Body of pancreas (tissue), 4 donors: ENCODE results near the gene PRKCSH. TPM values are rescaled to one million over a fixed set of nuclear protein-coding genes. Genes with fewer than 3 reads are reported as not detected.

Experiments used
- ATAC-seq: fragments of 150-250 bp; one replicate; pipeline ENCODE4 v1.9.1; 2016
- DNase-seq, 4 donors: peaks; one replicate each; pipeline ENCODE4 v3.0.0-alpha.2; 2019
- H3K27ac ChIP-seq, 4 donors: fragments of 200-600 bp; sonication (generic); 1 replicate in 3 of 4; 2 replicates in 1 of 4; pipeline versions ENCODE4 v1.5.1 to v1.6.1; 2016 to 2019; ENCODE audit warnings: mild to moderate bottlenecking in 1 of 4, mixed read lengths in 1 of 4, moderate library complexity in 1 of 4
- H3K27me3 ChIP-seq, 2 donors: fragments of 200-600 bp; sonication (generic); one replicate each; pipeline ENCODE4 v1.6.0; 2016; ENCODE audit warnings: mild to moderate bottlenecking in 1 of 2
- H3K36me3 ChIP-seq, 2 donors: fragments of 200-600 bp; sonication (generic); replicated peaks in 1 of 2; 2 replicates each; pipeline ENCODE4 v1.5.1; 2016; ENCODE audit warnings: low read depth in 2 of 2; ENCODE audit not compliant: insufficient read depth in 1 of 2
- H3K4me1 ChIP-seq: fragments of 200-600 bp; sonication (generic); one replicate; pipeline ENCODE4 v1.6.0; 2016
- H3K4me3 ChIP-seq, 2 donors: fragments of 200-600 bp; sonication (generic); 1 replicate in 1 of 2; 2 replicates in 1 of 2; pipeline ENCODE4 v1.5.1; 2016 to 2019
- H3K9me3 ChIP-seq, 3 donors: fragments of 200-600 bp; sonication (generic); 1 replicate in 2 of 3; 2 replicates in 1 of 3; pipeline ENCODE4 v1.5.1; 2016
- POLR2A ChIP-seq, 3 donors: fragments of 450-650 bp; IDR thresholded peaks; one replicate each; pipeline ENCODE4 v1.6.1; 2016; ENCODE audit warnings: antibody characterized with exemption in 3 of 3, mild to moderate bottlenecking in 2 of 3
- WGBS, 2 donors: methylation state at CpG; one replicate each; pipeline ENCODE4 v1.1.5; 2017; 5-methylcytosine and 5-hydroxymethylcytosine counted together
- intact Hi-C: fragments of 100-400 bp; cut with DNase I; formaldehyde crosslinking; loops from one replicate; pipeline ENCODE4 v1.15.1; 2023
- total RNA-seq, 2 donors: library from RNA; depleted of rRNA; stranded (reverse); fragments of >200 nt; gene quantifications; one replicate each; pipeline ENCODE4 v1.1.0, GENCODE V29; 2016
- TF ChIP-seq, protein P1 (sequence below), 7 experiments: fragments of 450-650 bp in 4 of 7; fragments of 200-600 bp in 3 of 7; sonication (generic) in 3 of 7; IDR thresholded peaks; one replicate each; pipeline ENCODE4 v1.5.1; 2016 to 2019; ENCODE audit warnings: antibody characterized with exemption in 7 of 7

The PRKCSH gene
- total RNA-seq, 2 donors from 2014 or later = 134 to 194 TPM

DNA sequence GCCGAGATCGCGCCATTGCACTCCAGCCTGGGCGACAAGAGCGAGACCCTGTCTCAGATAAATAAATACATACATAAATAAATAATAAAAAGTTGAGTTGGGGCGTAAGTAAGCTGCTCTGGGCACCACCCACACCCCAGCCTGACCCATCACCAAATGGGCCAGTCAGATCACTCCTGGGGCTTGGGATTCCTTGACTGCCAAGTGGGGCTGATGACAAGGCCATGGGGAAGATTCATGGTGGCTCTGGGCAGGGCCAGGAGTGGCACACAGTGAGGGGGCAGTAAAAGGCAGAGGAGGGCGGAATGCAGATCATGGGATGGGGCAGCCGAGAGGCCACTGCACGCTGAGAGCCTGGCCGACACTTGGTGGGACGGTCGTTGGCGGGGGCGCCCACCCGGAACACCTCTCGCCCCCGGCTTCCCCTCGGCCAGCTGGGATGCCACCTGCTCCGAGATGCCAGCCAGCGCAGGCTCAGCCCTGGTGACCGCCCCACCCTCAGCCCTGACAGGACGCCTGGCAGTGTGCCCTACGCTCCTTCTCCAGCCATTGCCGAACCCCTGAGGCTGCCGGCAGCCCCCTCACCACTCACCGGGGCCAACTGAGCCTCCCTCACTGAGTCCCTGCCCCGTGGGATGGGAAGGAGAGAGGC lies 59.3 kb downstream of the PRKCSH start:
- no peaks in the 10 kb centered on the region for H3K27me3 ChIP-seq
- peaks cover 0 to 6% of the 10 kb centered on the region in 2 donors for H3K36me3 ChIP-seq
- H3K9me3 ChIP-seq = no peaks in the 10 kb centered on the region
- ATAC-seq (no peak), DNase-seq (no peak)
- TF ChIP-seq, protein P1, sequence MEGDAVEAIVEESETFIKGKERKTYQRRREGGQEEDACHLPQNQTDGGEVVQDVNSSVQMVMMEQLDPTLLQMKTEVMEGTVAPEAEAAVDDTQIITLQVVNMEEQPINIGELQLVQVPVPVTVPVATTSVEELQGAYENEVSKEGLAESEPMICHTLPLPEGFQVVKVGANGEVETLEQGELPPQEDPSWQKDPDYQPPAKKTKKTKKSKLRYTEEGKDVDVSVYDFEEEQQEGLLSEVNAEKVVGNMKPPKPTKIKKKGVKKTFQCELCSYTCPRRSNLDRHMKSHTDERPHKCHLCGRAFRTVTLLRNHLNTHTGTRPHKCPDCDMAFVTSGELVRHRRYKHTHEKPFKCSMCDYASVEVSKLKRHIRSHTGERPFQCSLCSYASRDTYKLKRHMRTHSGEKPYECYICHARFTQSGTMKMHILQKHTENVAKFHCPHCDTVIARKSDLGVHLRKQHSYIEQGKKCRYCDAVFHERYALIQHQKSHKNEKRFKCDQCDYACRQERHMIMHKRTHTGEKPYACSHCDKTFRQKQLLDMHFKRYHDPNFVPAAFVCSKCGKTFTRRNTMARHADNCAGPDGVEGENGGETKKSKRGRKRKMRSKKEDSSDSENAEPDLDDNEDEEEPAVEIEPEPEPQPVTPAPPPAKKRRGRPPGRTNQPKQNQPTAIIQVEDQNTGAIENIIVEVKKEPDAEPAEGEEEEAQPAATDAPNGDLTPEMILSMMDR (IDR thresholded peaks at IDR 0.05) = no peak
- no peak for TF ChIP-seq POLR2A (IDR thresholded peaks at IDR 0.05)
- no peak overlapping the region for H3K4me3 ChIP-seq
- H3K4me1 ChIP-seq = peaks cover 8% of the 10 kb centered on the region
- intact Hi-C loops = no loop called here
- no peak overlapping the region for H3K27ac ChIP-seq
- 92 to 96% methylated on average over 21 to 25 of the region's 27 CpGs for WGBS, 2 donors

DNA sequence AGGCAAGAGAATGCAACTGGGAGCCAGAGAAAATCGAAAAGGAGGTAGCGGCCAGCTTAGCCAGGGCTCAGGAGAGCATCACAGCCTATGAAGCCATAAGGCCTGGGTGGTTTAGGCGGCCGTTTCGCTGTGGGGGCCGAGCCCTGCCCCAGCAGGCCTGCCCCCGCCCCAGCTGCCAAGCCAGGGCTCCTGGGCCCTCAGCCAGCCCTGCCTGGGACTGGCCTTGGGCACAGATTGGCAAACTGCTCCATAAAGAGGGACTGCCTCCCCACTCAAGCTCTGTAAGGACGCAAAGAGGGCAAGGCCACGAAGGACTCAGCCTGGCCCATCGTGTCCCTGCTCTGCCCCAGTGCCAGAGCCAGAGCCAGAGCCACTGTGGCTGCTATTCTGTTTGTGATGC lies 60.0 kb downstream of the PRKCSH start:
- 55 to 65% methylated on average over 8 to 10 of the region's 10 CpGs for WGBS, 2 donors
- DNase-seq (peak in 1 of 4 donors; percentile 39), ATAC-seq (no peak)
- Histone ChIP-seq H3K9me3 (no peaks in the 10 kb centered on the region), H3K27ac (no peak overlapping the region), H3K4me3 (no peak overlapping the region), H3K27me3 (no peaks in the 10 kb centered on the region), H3K4me1 (peaks cover 8% of the 10 kb centered on the region), H3K36me3 (peaks cover 0 to 6% of the 10 kb centered on the region in 2 donors)
- no peak for TF ChIP-seq POLR2A (IDR thresholded peaks at IDR 0.05)
- TF ChIP-seq, protein P1 (IDR thresholded peaks at IDR 0.05) = no peak
- intact Hi-C loops = no loop called here

DNA sequence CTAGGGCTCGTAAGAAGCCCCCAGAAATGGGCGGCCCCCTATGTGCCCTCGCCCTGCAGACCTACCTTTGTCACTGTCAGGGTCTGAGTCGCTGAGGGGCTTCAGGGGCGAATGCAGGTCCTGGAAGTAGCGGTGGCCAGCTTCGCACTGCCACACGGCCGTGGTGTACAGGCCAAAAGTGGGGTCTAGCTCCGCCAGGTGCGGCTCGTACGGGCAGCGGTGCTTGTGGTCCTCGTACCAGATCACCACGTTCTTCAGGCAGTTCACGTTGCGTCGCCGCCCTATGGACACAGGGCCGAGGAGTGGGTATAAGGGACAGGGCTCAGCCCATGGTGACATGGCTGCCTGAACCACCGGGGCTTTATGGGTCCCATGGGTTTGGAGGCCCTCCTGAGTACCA lies 60.5 kb downstream of the PRKCSH start:
- Histone ChIP-seq H3K27ac (no peak overlapping the region), H3K36me3 (peaks cover 0 to 6% of the 10 kb centered on the region in 2 donors), H3K9me3 (no peaks in the 10 kb centered on the region), H3K4me3 (no peak overlapping the region), H3K27me3 (no peaks in the 10 kb centered on the region), H3K4me1 (peaks cover 8% of the 10 kb centered on the region)
- ATAC-seq = no peak
- intact Hi-C loops = no loop called here
- TF ChIP-seq, protein P1 (IDR thresholded peaks at IDR 0.05) = no peak
- no peak for TF ChIP-seq POLR2A (IDR thresholded peaks at IDR 0.05)
- DNase-seq = no peak
- 83 to 93% methylated on average over 3 to 22 of the region's 22 CpGs for WGBS, 2 donors

DNA sequence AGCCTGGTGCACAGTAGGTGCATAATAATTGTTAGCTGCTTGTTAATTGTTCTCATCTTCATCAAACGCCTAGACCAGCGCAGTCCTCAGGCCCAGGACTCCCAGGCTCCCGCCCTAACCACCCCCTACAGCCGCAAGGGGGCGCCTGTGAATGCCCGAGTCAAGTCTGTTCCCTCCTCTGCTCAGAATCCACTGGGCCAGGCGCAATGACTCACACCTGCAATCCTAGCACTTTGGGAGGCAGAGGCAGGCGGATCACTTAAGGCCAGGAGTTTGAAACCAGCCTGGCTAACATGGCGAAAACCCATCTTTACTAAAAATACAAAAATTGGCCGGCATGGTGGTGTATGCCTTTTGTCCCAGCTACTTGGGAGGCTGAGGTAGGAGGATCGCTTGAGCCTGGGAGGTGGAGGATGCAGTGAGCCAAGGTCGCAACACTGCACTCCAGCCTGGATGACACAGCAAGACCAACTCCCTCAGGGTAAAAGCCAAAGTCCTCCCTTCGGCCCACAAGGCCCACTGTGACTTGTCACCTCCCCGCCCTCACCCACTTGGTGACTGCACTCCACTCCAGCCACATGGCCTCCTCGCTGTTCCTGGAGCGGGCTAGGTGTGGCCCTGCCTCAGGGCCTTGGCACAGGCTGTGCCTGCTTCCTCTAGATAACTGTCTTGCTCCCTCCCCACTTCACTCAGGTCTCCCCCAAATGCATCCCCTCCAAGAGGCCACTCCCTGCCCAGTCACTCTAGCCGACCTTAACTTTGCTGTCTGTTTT lies 61.1 kb downstream of the PRKCSH start:
- peak; percentile 59 to 62 (median 61) for DNase-seq
- TF ChIP-seq, protein P1 (IDR thresholded peaks at IDR 0.05) = peak in 6 of 7 experiments; percentile 35 to 51 (median 44)
- TF ChIP-seq POLR2A (IDR thresholded peaks at IDR 0.05) = no peak
- peak; percentile 55 for ATAC-seq
- 70 to 84% methylated on average over 10 to 17 of the region's 17 CpGs for WGBS, 2 donors
- H3K9me3 ChIP-seq = no peaks in the 10 kb centered on the region
- no peak overlapping the region for H3K27ac ChIP-seq
- no peak overlapping the region for H3K4me3 ChIP-seq
- peaks cover 0 to 6% of the 10 kb centered on the region in 2 donors for H3K36me3 ChIP-seq
- no peaks in the 10 kb centered on the region for H3K27me3 ChIP-seq
- intact Hi-C loops = no loop called here
- H3K4me1 ChIP-seq = peaks cover 8% of the 10 kb centered on the region
